ENCODE data around the gene TEX51.

DNA sequence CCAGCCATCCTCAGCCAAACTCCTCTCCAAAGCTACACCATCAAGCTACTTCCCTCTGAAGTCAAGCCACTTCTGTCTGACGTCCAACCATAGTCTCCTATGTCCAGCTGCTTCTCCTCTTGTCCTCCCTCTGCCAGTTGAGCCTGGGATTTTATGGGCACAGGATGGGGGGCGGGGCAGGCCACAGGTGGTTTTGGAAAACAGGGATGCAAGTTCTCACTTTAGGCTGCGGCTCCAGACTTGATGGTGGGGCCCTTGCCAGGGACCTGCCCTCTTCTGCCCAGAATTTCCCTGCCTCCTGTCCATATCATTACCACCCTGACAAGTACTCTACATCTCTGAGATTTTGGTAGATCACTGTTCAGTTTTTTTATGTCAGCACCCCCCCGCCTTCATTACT, 41.6 kb downstream of the TEX51 start:
- TF ChIP-seq, protein P1, sequence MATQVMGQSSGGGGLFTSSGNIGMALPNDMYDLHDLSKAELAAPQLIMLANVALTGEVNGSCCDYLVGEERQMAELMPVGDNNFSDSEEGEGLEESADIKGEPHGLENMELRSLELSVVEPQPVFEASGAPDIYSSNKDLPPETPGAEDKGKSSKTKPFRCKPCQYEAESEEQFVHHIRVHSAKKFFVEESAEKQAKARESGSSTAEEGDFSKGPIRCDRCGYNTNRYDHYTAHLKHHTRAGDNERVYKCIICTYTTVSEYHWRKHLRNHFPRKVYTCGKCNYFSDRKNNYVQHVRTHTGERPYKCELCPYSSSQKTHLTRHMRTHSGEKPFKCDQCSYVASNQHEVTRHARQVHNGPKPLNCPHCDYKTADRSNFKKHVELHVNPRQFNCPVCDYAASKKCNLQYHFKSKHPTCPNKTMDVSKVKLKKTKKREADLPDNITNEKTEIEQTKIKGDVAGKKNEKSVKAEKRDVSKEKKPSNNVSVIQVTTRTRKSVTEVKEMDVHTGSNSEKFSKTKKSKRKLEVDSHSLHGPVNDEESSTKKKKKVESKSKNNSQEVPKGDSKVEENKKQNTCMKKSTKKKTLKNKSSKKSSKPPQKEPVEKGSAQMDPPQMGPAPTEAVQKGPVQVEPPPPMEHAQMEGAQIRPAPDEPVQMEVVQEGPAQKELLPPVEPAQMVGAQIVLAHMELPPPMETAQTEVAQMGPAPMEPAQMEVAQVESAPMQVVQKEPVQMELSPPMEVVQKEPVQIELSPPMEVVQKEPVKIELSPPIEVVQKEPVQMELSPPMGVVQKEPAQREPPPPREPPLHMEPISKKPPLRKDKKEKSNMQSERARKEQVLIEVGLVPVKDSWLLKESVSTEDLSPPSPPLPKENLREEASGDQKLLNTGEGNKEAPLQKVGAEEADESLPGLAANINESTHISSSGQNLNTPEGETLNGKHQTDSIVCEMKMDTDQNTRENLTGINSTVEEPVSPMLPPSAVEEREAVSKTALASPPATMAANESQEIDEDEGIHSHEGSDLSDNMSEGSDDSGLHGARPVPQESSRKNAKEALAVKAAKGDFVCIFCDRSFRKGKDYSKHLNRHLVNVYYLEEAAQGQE (tag by site-specific recombination; IDR thresholded peaks at IDR 0.05): no peak
- TF ChIP-seq, protein P2, sequence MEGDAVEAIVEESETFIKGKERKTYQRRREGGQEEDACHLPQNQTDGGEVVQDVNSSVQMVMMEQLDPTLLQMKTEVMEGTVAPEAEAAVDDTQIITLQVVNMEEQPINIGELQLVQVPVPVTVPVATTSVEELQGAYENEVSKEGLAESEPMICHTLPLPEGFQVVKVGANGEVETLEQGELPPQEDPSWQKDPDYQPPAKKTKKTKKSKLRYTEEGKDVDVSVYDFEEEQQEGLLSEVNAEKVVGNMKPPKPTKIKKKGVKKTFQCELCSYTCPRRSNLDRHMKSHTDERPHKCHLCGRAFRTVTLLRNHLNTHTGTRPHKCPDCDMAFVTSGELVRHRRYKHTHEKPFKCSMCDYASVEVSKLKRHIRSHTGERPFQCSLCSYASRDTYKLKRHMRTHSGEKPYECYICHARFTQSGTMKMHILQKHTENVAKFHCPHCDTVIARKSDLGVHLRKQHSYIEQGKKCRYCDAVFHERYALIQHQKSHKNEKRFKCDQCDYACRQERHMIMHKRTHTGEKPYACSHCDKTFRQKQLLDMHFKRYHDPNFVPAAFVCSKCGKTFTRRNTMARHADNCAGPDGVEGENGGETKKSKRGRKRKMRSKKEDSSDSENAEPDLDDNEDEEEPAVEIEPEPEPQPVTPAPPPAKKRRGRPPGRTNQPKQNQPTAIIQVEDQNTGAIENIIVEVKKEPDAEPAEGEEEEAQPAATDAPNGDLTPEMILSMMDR (tag by site-specific recombination; IDR thresholded peaks at IDR 0.05): no peak
- TF ChIP-seq ZFP37 (tag by site-specific recombination; IDR thresholded peaks at IDR 0.05) (no peak), ZNF514 (tag by site-specific recombination; IDR thresholded peaks at IDR 0.05) (no peak), ZNF658 (tag by site-specific recombination; IDR thresholded peaks at IDR 0.05) (no peak), ZNF19 (tag by site-specific recombination; IDR thresholded peaks at IDR 0.05; ENCODE audit: low read depth) (no peak), ZNF239 (tag by site-specific recombination; IDR thresholded peaks at IDR 0.05) (no peak)

Measured in HEK293 (cell line).